A549 (cell line): ENCODE data around the gene TAF4. TPM values are rescaled to one million over a fixed set of nuclear protein-coding genes. Genes with fewer than 3 reads are reported as not detected.

ENCODE experiments used
- ATAC-seq, 2 experiments: fragments of 200-7000 bp in 1 of 2; fragments of >200 bp in 1 of 2; cut with Nextera tagmentation in 1 of 2; cut with Tn5 transposase in 1 of 2; 3 replicates each; pipeline versions ENCODE4 v1.8.0 to v1.9.1; 2018 to 2020; ENCODE audit warnings: mild to moderate bottlenecking in 1 of 2, moderate library complexity in 1 of 2
- CTCF ChIA-PET: fragments of 300-600 bp; sonication (Branson Sonifier 250); formaldehyde crosslinking; extraction: SDS; loops from one replicate; lab custom pipeline; 2021; ENCODE audit warnings: antibody characterized with exemption, inconsistent platforms; lab: Yijun Ruan, JAX
- POLR2A ChIA-PET: fragments of 350-600 bp; formaldehyde crosslinking; extraction: SDS; loops from one replicate; lab custom pipeline; 2021; ENCODE audit warnings: antibody characterized with exemption, inconsistent platforms; lab: Yijun Ruan, JAX
- DNase-seq, 2 experiments: peaks; one replicate each; pipeline versions ENCODE4 v3.0.0 to v3.0.0-alpha.2; 2011 to 2016; ENCODE audit warnings: low read depth in 1 of 2, low spot score in 1 of 2
- FAIRE-seq: peaks from 2 replicates; lab custom pipeline; 2011; peaks lifted over from hg19 to GRCh38; lab: Jason Lieb, UNC
- H3K27ac ChIP-seq, 2 experiments: fragments of >200 bp; sonication (Bioruptor Twin); formaldehyde crosslinking; 3 replicates each; pipeline ENCODE4 v1.5.1; 2016 to 2017
- H3K4me1 ChIP-seq: fragments of >200 bp; sonication (Bioruptor Twin); formaldehyde crosslinking; 3 replicates; pipeline ENCODE4 v1.6.1; 2016
- H3K4me2 ChIP-seq: fragments of >200 bp; sonication (Bioruptor Twin); formaldehyde crosslinking; 3 replicates; pipeline ENCODE4 v1.6.1; 2016
- H3K4me3 ChIP-seq: fragments of >200 bp; sonication (Bioruptor Twin); formaldehyde crosslinking; 3 replicates; pipeline ENCODE4 v1.5.1; 2016
- H3K9me3 ChIP-seq: fragments of >200 bp; sonication (Bioruptor Twin); formaldehyde crosslinking; 3 replicates; pipeline ENCODE4 v1.6.1; 2016
- CHD2 ChIP-seq: fragments of 150-350 bp; IDR thresholded peaks from 2 replicates; pipeline ENCODE4 v1.6.1; 2014; ENCODE audit warnings: low read length; ENCODE audit not compliant: partially characterized antibody
- EHF ChIP-seq: fragments of 250-450 bp; sonication (Bioruptor Pico); IDR thresholded peaks from 2 replicates; pipeline ENCODE4 v1.5.0; 2020; ENCODE audit warnings: mild to moderate bottlenecking
- EP300 ChIP-seq, 2 experiments: fragments of >200 bp; sonication (Bioruptor Twin); formaldehyde crosslinking; IDR thresholded peaks; 2 replicates in 1 of 2; 3 replicates in 1 of 2; pipeline ENCODE4 v1.6.1; 2016 to 2017
- ESRRA ChIP-seq: fragments of 150-350 bp; IDR thresholded peaks from 2 replicates; pipeline ENCODE4 v1.6.1; 2014; ENCODE audit warnings: mild to moderate bottlenecking, low read length, borderline replicate concordance
- HDAC2 ChIP-seq: fragments of 200-600 bp; sonication (generic); IDR thresholded peaks from 2 replicates; pipeline ENCODE4 v1.6.1; 2016
- HEYL ChIP-seq: fragments of 250-450 bp; sonication (Bioruptor Pico); IDR thresholded peaks from 2 replicates; pipeline ENCODE4 v1.8.0; 2021; ENCODE audit warnings: mild to moderate bottlenecking, moderate library complexity
- HOXA7 ChIP-seq: fragments of 250-450 bp; sonication (Bioruptor Pico); IDR thresholded peaks from 2 replicates; pipeline ENCODE4 v1.5.0; 2020; ENCODE audit warnings: mild to moderate bottlenecking, moderate library complexity
- JUNB ChIP-seq: fragments of >200 bp; sonication (Bioruptor Twin); formaldehyde crosslinking; IDR thresholded peaks from 2 replicates; pipeline ENCODE4 v1.6.1; 2016
- KDM1A ChIP-seq: fragments of 200-600 bp; sonication (generic); IDR thresholded peaks from 2 replicates; pipeline ENCODE4 v1.6.1; 2016; ENCODE audit warnings: low read depth, mild to moderate bottlenecking
- MAFK ChIP-seq: fragments of 450-650 bp; IDR thresholded peaks from 2 replicates; pipeline ENCODE4 v1.6.1; 2014; ENCODE audit not compliant: partially characterized antibody
- MYC ChIP-seq: IDR thresholded peaks from 2 replicates; pipeline ENCODE4 v1.6.1; 2012; ENCODE audit warnings: mild to moderate bottlenecking, inconsistent platforms, low read length, improper control_type of control experiment, borderline replicate concordance
- NPAS2 ChIP-seq: fragments of 250-450 bp; sonication (Bioruptor Pico); IDR thresholded peaks from 2 replicates; pipeline ENCODE4 v1.8.0; 2022; ENCODE audit warnings: mild to moderate bottlenecking, moderate library complexity, borderline replicate concordance
- PHF8 ChIP-seq: fragments of 200-600 bp; sonication (generic); IDR thresholded peaks from 2 replicates; pipeline ENCODE4 v1.6.1; 2016; ENCODE audit warnings: low read depth, mild to moderate bottlenecking, antibody characterized with exemption, moderate library complexity, borderline replicate concordance
- POLR2A ChIP-seq: IDR thresholded peaks from 2 replicates; pipeline ENCODE4 v1.6.1; 2012; ENCODE audit warnings: mild to moderate bottlenecking, low read length
- POLR2AphosphoS2 ChIP-seq: conservative IDR thresholded peaks from 2 replicates; pipeline ENCODE4 v1.6.1; 2012; ENCODE audit warnings: low read length, improper control_type of control experiment, inconsistent platforms
- RCOR1 ChIP-seq: fragments of 150-350 bp; IDR thresholded peaks from 2 replicates; pipeline ENCODE4 v1.6.1; 2014; ENCODE audit warnings: antibody characterized with exemption, low read length, low read depth
- RFX5 ChIP-seq: fragments of 450-650 bp; IDR thresholded peaks from 2 replicates; pipeline ENCODE4 v1.7.1; 2014; ENCODE audit warnings: antibody characterized with exemption, mild to moderate bottlenecking, moderate library complexity
- RNF2 ChIP-seq: fragments of 200-600 bp; sonication (generic); IDR thresholded peaks from 2 replicates; pipeline ENCODE4 v1.6.1; 2016; ENCODE audit warnings: low read depth, mild to moderate bottlenecking, antibody characterized with exemption, moderate library complexity, borderline replicate concordance
- SMC3 ChIP-seq: fragments of >200 bp; sonication (Bioruptor Twin); formaldehyde crosslinking; IDR thresholded peaks from 3 replicates; pipeline ENCODE4 v1.6.1; 2018; ENCODE audit warnings: inconsistent platforms
- TFCP2L1 ChIP-seq: fragments of 250-450 bp; sonication (Bioruptor Pico); IDR thresholded peaks from 2 replicates; pipeline ENCODE4 v1.5.0; 2021; ENCODE audit warnings: mild to moderate bottlenecking
- TP53 ChIP-seq: fragments of 250-450 bp; sonication (Bioruptor Pico); IDR thresholded peaks from 2 replicates; pipeline ENCODE4 v1.5.0; 2021; ENCODE audit warnings: mild to moderate bottlenecking, moderate library complexity
- ZC3H11A ChIP-seq: fragments of 450-650 bp; IDR thresholded peaks from 2 replicates; pipeline ENCODE4 v1.6.1; 2014; ENCODE audit warnings: antibody characterized with exemption, mild to moderate bottlenecking
- ZSCAN20 ChIP-seq: fragments of 250-450 bp; sonication (Bioruptor Pico); IDR thresholded peaks from 2 replicates; pipeline ENCODE4 v1.8.0; 2022; ENCODE audit warnings: mild to moderate bottlenecking, moderate library complexity
- WGBS: methylation state at CpG from one replicate; pipeline ENCODE4 v1.1.6; 2017; ENCODE audit errors: missing lambda C conversion rate; 5-methylcytosine and 5-hydroxymethylcytosine counted together
- polyA plus RNA-seq, 4 experiments: library from polyadenylated mRNA; depleted of rRNA in 3 of 4; stranded (reverse); fragments of >200 nt; fragmentation: RNase III in 1 of 4; extraction: RNeasy Plus Mini Kit Qiagen cat#74134 plus additional on column Dnase treatment in 1 of 4; gene quantifications; 2 replicates in 3 of 4; 3 replicates in 1 of 4; pipeline ENCODE4 v1.2.3, GENCODE V29; 2011 to 2017
- TF ChIP-seq, protein P1 (sequence below): IDR thresholded peaks from 2 replicates; pipeline ENCODE4 v1.6.1; 2012
- TF ChIP-seq, protein P2 (sequence below): fragments of >200 bp; sonication (Bioruptor Twin); formaldehyde crosslinking; IDR thresholded peaks from 2 replicates; pipeline ENCODE4 v1.6.1; 2016
- TF ChIP-seq, protein P3 (sequence below): fragments of >200 bp; sonication (Bioruptor Twin); formaldehyde crosslinking; IDR thresholded peaks from 3 replicates; pipeline ENCODE4 v1.6.1; 2016
- TF ChIP-seq, protein P4 (sequence below): fragments of 150-350 bp; IDR thresholded peaks from 2 replicates; pipeline ENCODE4 v1.6.1; 2014; ENCODE audit warnings: low read depth, mild to moderate bottlenecking, low read length

The TAF4 gene
- polyA plus RNA-seq, 2 of the 4 experiments (the other 2 are of a cell fraction), result 6.1 to 11.0 TPM

DNA sequence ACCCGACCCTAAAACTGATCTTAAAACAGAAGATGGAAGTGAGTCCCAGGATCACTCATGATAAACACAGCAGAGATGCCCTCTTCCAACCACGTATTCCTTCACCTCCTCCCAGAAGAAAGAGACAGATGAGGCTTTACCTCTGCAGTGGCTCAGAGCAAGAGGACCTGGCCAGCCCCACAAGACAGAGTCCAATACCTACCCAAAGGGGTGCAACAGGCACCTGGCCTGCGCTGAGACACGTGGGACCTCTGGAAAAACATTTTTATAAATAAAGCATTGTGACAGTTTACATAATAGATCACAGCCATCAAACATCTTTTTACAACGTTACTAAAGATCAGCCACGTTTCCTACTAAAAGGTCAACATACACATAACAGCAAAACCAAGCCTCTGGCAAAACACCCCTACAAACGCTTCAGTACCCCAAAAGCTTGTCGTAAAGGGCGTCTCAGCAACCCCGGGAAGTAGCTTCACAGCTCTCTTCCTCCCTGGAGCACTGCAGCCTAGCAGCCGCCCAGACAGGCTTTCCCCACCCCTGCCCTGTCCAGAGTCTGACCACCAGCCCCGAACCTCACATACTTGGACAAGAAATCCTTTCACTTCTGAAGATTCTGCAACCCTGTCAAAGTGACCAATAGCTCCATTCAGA is 2.9 kb downstream of the TAF4 start:
- no peak for TF ChIP-seq TFCP2L1 (CRISPR knock-in tag)
- POLR2A ChIA-PET, result no interaction called here
- Histone ChIP-seq H3K4me2 (peak overlapping the region; percentile 88; the same call in 2 of the 3 replicates), H3K4me3 (no peak overlapping the region), H3K4me1 (peaks cover 20% of the 10 kb centered on the region), H3K9me3 (no peaks in the 10 kb centered on the region), H3K27ac (no peak overlapping the region)
- 87% methylated on average over 10 of the region's 12 CpGs for WGBS
- FAIRE-seq (no peak), ATAC-seq (no peak), DNase-seq (no peak)
- CTCF ChIA-PET, result interaction anchor here (0.6 to 1.3 kb wide), 3 partner anchors 52 to 261 kb away, joined by 3 to 8 read pairs (median 4); no protein-coding TSS in a partner anchor

DNA sequence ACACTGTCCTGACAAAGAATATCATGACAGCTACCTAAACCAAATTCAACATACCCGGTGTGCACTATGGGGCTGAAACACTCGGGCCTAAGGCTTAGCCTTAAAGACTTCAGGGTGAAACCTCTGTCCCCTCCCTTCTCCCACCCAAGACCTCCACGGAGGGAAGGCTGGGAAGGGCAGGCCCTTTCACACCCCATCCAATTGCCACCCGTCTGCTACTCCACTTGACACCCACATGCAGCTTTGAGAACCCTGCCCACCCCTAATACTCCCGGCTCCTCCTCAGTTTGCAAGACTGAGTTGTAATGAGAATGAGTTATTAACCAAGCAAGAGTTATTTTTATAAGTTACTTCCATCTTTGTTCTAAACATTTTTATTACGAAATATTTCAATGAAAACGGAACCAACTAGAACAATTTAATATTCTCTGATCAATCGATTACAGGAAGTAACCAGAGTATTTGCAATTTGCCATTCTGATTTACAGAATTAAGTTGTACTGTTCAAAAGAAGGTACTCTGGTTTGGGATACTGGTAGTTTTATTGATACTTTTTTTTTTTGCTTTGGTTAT is 3.7 kb downstream of the TAF4 start:
- ATAC-seq (no peak), FAIRE-seq (no peak), DNase-seq (no peak)
- Histone ChIP-seq H3K4me1 (peaks cover 18% of the 10 kb centered on the region), H3K9me3 (no peaks in the 10 kb centered on the region), H3K27ac (no peak overlapping the region), H3K4me2 (no peak overlapping the region), H3K4me3 (no peak overlapping the region)
- ChIA-PET POLR2A (no interaction called here), CTCF (interaction anchor here (1.1 to 2.6 kb wide), 2 partner anchors 51 to 75 kb away, joined by 3 to 11 read pairs; no protein-coding TSS in a partner anchor)
- 83% methylated on average over 8 of the region's 8 CpGs for WGBS
- TF ChIP-seq MAFK (no peak), MYC (no peak), KDM1A (no peak), NPAS2 (CRISPR knock-in tag) (no peak), ESRRA (no peak), HDAC2 (no peak), PHF8 (no peak), RCOR1 (no peak), ZC3H11A (no peak), TFCP2L1 (CRISPR knock-in tag) (no peak), RNF2 (no peak), EHF (no peak), CHD2 (no peak), ZSCAN20 (CRISPR knock-in tag) (no peak)
- TF ChIP-seq, protein P1, sequence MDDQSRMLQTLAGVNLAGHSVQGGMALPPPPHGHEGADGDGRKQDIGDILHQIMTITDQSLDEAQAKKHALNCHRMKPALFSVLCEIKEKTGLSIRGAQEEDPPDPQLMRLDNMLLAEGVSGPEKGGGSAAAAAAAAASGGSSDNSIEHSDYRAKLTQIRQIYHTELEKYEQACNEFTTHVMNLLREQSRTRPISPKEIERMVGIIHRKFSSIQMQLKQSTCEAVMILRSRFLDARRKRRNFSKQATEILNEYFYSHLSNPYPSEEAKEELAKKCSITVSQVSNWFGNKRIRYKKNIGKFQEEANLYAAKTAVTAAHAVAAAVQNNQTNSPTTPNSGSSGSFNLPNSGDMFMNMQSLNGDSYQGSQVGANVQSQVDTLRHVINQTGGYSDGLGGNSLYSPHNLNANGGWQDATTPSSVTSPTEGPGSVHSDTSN, result no peak
- TF ChIP-seq, protein P2, sequence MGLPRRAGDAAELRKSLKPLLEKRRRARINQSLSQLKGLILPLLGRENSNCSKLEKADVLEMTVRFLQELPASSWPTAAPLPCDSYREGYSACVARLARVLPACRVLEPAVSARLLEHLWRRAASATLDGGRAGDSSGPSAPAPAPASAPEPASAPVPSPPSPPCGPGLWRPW, result no peak

DNA sequence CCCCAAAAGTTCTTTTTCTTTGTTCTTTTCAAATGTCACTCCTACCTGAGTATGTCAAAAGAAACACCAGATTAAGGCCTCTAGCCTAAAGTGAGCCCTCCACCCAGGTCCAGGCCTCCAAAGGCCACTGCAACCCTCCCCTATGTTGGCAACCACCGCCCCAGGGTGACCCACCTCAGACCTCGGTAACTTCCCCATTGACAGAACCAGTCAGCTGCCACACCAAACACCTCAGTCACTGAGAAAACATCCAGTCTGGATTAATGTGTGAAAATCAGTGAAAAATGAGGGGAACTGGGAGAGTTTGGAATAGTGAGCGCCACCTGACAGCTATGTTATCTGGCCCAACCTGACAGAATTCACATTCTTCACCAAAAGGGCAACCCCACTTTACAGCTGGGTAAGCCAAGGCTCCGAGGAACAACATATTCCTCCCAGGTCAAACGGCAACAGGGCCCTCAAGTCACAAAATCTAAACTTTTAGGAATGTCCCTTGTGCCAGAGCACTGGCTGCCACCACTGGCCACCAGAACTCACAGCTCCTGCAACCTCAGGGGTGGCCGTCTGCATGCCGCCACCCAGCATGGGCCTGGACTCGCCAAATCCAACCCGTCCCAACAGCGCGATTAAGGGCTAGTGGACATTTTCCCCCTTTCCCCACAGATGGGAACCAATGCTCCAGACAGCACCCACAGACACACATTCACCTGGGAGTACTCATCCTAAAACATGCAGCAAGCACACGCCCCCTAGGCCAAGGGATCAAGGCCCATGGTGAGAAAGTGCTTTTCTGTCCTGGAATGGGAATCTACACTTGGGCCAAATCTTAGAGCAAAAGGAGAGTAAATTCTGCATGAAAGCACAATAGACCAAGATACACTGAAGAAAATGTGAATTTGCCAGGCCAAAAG is 4.8 kb downstream of the TAF4 start:
- FAIRE-seq (no peak), ATAC-seq (no peak), DNase-seq (no peak)
- 94% methylated on average over 12 of the region's 12 CpGs for WGBS
- TF ChIP-seq SMC3 (no peak), JUNB (no peak), POLR2AphosphoS2 (no peak), ZC3H11A (no peak), KDM1A (no peak), HOXA7 (CRISPR knock-in tag) (no peak), EP300 (IDR thresholded peaks at IDR 0.05) (no peak), POLR2A (no peak), RFX5 (no peak), RCOR1 (no peak), ESRRA (no peak), ZSCAN20 (CRISPR knock-in tag) (no peak), TP53 (no peak), NPAS2 (CRISPR knock-in tag) (no peak), HEYL (no peak)
- TF ChIP-seq, protein P1, result no peak
- TF ChIP-seq, protein P3, sequence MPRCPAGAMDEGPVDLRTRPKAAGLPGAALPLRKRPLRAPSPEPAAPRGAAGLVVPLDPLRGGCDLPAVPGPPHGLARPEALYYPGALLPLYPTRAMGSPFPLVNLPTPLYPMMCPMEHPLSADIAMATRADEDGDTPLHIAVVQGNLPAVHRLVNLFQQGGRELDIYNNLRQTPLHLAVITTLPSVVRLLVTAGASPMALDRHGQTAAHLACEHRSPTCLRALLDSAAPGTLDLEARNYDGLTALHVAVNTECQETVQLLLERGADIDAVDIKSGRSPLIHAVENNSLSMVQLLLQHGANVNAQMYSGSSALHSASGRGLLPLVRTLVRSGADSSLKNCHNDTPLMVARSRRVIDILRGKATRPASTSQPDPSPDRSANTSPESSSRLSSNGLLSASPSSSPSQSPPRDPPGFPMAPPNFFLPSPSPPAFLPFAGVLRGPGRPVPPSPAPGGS, result no peak
- TF ChIP-seq, protein P4, sequence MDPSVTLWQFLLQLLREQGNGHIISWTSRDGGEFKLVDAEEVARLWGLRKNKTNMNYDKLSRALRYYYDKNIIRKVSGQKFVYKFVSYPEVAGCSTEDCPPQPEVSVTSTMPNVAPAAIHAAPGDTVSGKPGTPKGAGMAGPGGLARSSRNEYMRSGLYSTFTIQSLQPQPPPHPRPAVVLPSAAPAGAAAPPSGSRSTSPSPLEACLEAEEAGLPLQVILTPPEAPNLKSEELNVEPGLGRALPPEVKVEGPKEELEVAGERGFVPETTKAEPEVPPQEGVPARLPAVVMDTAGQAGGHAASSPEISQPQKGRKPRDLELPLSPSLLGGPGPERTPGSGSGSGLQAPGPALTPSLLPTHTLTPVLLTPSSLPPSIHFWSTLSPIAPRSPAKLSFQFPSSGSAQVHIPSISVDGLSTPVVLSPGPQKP, result no peak
- CTCF ChIA-PET, result interaction anchor here (1.1 to 2.6 kb wide), 2 partner anchors 50 to 77 kb away, joined by 3 to 11 read pairs; no protein-coding TSS in a partner anchor
- Histone ChIP-seq H3K4me3 (no peak overlapping the region), H3K4me2 (no peak overlapping the region), H3K9me3 (no peaks in the 10 kb centered on the region), H3K4me1 (peaks cover 14% of the 10 kb centered on the region), H3K27ac (no peak overlapping the region)
- POLR2A ChIA-PET, result no interaction called here
